GM18870 (cell line): ENCODE measurements around the gene HOXA11.

ENCODE experiments used
- ATAC-seq: cut with Tn5 transposase; IDR thresholded peaks from one replicate; pipeline ENCODE4 v1.9.1; 2021; ENCODE audit warnings: moderate library complexity; ENCODE audit not compliant: unreplicated experiment

The HOXA11 gene

DNA sequence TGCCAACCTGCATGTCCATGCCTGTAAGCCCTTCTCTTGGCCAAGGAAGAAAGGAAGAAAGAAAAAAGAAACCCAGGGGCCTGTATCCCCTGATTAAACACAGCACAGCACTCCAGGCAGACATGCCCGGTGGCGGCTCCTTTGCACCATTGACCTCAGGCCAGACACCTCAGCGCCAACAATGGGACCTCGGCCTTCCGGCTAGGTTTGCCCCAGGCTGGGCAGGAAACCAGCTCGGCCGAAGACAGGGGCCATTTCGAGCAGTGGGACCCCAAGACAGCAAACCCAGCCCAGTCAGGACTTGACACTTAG lies 13.8 kb downstream of the HOXA11 start:
- no peak for ATAC-seq

DNA sequence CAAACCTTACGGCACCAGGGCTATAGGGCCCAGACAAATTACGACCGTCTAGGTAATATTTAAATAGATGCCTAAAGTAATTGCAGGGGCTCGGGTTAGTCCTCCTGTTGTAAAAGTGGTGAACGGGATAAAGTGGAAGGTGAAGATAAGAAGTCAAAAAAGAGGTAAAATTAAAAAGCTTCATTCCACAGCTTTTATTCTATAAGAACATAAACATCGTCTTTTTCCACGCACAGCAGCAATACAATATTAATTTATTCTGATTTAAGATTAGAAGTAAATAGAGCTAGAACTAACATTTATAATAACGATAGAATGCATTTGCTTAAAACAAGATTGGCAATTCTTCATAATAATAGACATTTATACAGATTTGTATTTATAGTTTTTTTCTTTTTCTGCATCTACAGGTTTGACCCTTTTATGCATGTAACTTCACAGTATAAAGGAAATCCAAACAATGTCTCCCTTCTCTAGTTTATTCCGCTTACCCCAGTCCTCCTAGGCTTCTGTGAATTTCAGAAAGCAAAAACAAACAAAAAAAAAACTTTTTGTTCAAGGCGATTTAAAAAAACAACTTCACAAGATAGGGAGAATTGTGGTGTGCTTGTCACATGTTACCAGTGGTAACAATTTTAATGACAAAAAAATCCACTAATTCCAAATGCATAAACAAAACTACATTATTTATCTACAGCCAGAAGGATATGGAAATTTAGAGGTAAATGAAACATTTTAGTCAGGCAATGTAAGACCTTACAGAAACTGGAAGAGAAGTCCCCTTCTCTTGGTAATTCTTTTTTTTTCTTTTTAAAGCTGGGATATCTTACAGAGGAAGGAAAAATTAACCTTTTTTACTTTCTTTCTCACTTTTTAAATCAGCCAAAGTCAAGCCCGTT lies 14.4 kb downstream of the HOXA11 start:
- ATAC-seq: no peak

DNA sequence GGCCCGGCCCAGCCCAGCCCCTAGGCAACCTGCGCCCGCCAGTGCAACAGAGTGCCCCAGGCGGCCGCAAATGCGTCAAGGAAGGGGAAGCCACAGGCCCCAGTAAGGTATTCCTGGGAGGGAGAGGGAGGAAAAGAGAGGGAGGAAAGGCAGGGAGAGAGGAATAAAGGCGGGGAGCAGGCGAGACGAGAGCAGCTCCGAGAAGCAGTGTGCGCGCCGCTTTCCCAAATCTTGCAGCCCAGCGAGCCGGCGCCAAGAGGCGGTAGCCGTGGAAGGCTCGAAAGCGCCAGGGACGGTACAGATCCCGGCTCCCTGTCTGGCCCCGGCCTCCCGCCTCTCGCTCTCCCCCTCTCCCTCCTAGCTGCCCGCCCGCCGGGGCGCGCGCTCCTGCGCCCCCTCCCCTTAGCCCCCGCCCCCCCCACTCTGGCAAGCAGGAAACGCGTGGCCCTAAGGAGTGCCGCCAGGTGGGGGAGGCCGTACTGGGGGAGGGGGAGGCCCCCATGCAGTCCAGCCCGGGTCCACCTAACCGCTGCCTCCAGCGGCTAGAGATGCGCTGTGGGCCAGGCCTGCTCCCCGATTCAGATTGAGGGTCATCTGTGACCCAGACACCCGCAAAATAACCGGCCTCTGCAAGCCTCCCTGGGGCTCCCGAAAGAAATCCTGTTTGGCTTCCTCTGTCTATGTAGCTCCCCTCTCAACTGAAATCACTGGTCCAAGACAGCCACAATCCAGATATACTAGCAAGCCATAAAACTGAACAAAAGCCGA lies 15.2 kb downstream of the HOXA11 start:
- ATAC-seq: no peak

DNA sequence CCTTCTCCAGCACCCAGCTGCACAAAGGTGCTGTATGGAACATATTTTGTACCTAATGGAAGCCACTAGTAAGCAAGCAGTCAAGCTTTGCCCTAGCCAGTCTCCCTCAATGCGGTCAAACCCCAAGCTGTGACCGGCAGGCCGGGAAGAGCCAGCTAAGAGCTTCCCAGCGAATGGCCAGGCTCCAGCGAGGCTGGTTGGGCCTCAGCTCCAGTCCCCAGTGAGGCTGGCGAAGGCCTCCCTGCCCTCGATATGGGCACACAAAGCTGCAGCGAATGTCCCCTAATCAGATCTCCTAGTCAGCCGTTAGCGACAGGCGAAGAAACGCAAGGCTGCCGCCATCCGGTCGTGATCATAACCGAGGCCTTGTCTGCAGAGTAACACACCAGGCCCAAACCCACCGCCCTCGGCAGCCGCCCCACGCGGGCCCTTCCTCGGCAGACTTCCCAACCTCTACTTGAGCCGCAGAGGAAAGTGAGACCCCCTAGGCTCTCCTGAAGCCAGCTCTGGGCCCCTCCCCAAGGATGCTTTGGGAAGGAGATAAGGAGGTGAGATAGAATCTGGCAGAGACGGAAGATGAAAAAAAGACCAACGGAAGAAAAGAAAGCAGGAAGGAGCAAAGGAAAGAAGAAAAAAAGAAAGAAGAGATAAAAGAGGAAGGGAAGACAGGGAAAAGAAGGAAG lies 16.6 kb downstream of the HOXA11 start:
- ATAC-seq: no peak

DNA sequence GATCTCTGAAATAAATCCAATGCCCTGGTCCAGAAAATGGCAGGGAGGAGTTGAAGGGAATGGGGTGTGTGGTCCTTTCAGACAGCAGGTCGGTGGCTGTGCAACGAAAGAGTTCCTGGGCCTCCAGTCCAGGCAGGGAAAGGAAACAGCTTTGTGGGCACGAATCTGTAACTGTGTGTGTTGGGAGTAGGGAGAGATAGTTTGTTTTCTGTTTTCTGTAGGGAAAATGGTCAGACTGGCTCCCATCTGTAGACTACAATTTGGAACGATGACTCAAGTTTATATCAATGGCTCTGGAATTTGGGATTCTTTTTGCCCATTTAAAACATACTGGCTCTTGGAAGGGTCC lies 17.1 kb downstream of the HOXA11 start:
- ATAC-seq: no peak

DNA sequence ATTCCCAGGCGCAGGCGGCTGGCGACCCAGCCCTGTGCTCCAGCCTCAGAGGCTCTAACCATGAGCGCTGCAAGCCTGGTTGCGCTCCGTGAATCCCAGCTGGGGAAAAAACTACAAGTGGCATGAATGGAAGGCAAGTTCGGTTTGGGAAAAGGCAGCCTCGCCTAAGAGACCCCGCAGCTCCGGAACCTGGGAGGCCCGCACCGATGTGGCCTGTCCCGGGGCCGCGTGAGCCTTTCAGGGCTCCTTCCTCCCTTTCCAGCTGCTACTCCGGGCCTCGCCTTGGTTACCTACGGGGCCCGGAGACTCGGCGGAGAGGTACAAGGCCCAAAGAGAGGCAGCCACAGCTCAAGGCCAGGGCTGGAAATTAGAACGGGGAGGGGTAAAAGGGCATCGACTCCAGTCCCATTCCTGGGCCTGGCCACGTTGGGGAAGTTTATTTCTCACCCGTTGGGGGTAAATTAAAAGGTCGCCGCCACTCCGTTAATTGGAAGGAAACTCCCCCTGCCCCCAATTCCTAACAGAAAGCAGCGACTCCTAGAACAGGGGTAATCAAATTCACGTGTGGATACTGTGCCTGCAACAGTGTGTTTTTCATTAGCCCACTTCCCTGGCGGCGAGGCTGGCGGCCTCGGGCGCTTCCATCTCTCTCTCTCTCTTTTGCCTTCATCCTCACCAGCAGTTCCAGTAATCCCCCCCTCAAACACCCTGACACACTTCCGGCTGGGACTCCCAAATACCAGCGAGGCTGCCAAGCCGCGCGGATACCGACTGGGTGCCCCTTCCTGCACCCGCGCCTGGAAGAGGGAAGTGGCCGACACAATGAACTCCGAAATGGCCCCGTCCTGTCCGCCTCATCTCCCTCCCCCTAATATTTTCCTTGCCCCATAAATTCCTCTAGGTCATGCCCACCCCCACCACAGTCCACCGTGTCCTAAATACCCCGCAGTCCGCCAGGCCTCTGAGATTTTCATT lies 18.2 kb downstream of the HOXA11 start:
- no peak for ATAC-seq

DNA sequence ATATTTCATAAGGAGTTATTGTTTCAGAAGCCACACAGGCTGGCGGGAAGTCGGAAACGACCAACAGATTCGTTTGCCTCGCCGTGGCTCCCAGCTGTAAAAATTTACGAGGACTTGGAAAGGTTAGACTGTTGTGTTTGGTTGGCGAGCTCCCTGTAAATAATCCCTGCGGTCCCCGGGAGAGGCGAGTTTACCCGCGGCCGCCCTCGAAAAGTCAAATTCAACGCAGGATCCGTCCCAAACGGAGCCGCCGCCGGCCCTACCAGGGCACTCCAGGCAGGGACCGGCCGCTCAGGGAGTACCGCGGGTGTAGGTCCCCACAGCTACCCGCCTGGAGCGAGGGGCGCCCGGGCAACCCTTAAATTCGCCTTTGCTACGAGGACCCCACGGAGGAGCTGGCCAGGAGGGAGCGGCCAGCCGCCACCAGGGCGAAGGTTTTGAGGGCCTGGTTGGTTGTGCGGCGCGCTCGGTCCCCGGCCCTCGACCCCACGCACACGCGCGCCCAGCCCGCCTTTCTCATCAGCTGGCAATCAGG lies 19.0 kb downstream of the HOXA11 start:
- no peak for ATAC-seq

DNA sequence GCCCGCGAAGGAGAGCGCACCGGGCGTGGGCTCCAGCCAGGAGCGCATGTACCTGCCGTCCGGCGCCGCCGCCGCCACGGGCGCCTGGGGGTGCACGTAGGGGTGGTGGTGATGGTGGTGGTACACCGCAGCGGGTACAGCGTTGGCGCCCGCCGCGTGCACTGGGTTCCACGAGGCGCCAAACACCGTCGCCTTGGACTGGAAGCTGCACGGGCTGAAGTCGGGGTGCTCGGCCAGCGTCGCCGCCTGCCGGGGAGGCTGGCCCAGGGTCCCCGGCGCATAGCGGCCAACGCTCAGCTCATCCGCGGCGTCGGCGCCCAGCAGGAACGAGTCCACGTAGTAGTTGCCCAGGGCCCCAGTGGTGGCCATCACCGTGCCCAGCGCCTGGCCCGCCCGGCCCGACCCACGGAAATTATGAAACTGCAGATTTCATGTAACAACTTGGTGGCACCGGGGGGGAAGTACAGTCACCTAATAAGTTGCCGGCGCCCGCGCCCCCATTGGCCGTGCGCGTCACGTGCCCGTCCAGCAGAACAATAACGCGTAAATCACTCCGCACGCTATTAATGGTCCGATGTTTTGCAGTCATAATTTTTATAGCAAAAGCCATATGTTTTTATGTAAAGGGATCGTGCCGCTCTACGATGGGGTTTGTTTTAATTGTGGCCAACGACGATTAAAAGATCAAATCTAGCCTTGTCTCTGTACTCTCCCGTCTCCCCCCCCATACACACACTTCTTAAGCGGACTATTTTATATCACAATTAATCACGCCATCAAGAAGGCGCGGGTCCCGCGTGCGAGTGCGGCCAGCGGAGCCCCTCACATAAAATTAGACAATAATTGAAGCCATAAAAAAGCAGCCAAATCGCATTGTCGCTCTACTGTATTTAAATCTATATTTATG lies 19.7 kb downstream of the HOXA11 start, which contains the start of gene HOXA9:
TSS of gene HOXA9 (minus strand) at position 449 of the 907 bp plus-strand sequence. CDS start at position 369, 80 bp downstream.
- ATAC-seq: no peak

DNA sequence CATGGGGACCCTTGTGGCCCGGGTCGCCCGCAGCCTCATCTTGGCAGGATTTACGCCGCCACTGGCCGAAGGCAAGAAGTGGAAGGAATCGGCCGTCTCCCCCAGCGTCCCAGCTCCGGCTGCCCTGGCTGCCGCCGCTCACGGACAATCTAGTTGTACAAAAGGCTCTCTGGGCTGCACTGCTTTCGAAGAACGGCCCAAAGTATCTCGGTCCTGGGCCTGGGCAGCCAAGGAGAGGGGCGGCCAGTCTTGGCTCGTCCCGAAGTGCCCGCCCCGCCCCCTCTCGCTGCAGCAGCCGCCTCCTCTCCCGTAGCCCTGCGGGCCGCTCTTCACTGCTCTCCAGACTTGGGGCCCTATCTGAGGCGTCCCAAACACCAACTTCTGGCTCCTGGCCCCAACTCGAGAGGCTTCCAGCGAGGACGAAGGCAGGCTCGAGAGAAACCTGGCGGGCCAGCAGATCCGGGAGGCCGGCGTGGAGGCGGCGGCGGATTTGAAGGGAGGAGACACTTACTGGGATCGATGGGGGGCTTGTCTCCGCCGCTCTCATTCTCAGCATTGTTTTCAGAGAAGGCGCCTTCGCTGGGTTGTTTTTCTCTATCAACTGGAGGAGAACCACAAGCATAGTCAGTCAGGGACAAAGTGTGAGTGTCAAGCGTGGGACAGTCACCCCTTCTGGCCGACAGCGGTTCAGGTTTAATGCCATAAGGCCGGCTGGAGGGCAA lies 20.5 kb downstream of the HOXA11 start:
- ATAC-seq: no peak

DNA sequence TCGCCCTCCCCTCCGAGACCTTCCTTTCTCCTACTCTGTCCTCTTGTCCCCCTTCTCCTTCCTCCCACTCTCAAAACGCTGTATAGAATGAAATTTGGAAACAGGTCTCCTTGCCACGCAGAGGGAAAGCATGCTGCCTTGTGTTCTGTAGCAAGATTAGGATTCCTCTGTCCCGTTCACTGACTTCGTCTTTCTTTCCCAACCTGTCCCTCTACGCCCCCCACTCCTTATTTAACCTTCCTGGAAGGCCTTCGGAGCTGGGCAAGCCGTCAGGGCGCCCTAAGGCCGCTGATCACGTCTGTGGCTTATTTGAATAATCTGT lies 21.0 kb downstream of the HOXA11 start:
- no peak for ATAC-seq

DNA sequence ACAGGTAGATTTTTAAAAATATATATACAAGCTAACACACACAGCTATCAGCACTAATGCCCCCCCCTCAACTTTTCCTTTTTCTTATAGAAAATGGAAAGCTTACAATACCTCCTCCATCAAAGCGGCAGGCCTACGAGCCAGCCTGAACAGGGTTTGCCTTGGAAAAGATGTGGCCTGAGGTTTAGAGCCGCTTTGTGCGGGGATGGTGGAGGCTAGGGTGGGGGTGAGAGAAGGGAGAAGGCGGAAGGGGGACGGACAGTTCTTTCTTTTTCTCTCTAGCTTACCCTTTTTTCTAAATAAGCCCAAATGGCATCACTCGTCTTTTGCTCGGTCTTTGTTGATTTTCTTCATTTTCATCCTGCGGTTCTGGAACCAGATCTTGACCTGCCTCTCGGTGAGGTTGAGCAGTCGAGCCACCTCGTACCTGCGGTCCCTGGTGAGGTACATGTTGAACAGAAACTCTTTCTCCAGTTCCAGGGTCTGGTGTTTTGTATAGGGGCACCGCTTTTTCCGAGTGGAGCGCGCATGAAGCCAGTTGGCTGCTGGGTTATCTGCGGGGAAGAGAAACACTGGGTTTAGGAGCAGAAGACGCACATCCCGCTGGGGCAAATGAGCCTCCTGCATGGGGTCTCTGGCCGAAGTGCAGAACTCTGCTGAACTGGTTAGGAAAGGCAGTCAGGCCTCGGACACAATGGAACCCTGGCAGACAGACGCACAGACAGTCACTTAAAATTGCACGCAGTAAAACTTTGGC lies 21.6 kb downstream of the HOXA11 start:
- no peak for ATAC-seq

DNA sequence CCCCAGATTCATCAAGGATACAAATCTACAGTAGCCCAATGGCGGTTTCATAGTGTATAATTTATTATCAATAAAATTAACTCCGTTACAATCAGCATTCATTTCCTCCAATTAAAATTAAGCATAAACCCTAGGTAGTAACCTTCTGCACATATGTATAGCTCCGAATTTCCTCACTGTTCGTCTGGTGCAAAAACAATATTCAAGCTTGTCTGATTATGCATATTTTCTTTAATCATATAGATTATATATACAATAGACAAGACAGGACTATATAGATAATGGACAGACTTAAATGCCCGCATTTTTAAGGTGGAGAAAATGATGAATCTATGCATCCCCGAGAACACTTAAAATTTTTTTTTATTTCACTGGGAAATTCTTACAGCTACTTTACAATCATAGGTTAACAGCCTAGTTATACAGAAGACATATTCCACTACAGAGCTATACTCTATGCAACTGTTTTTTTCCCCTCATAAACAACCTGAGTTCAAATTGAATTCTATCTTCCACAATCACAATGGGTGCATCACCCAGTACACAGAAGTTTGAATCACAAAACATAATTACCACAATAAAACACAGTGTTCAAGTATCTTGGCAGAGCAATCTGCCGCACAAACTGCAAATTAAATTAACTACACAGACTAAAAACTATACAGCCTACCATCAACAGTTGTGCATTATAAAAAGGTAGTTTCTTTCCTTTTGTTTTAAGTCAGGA lies 22.3 kb downstream of the HOXA11 start:
- no peak for ATAC-seq

DNA sequence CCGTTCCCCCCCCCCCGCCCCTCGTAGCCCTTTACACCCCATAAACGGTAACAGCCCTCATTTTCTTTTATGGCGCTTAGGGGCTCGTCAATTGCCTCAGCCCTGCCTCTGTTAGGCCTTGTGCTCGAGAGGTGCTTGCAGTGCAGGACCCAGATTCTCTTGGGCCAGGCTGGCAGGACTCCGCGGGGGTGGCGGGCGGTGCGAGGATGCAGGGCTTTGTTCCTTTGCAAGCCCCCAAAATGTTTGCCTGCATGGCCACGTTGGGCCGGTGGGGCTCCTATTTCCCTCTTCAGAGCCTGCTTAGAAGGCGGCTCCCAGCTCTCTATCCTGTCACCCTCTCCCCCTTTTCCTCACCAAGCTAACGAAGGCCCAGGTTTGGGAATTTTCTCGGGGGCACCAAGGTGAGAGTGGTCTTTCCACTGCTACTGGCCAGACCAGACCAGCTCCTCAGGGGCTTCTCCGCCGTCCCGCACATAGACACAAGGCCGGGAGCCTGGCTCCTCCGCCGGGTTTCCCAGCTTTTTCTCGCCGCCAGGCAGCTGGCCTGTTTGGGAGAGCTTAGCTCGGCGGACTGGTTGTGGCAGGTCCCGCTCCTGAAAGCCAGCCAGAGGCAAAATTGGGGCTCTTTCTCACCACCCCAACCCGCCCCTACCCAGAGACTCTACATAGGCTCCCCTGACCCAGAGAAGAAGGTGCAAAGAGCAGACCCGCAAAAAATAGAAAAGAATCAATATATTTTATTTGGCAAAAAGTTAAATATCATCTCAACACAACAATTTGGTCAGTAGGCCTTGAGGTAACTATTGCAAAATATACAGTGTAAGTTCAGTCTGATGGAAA lies 23.1 kb downstream of the HOXA11 start:
- no peak for ATAC-seq

DNA sequence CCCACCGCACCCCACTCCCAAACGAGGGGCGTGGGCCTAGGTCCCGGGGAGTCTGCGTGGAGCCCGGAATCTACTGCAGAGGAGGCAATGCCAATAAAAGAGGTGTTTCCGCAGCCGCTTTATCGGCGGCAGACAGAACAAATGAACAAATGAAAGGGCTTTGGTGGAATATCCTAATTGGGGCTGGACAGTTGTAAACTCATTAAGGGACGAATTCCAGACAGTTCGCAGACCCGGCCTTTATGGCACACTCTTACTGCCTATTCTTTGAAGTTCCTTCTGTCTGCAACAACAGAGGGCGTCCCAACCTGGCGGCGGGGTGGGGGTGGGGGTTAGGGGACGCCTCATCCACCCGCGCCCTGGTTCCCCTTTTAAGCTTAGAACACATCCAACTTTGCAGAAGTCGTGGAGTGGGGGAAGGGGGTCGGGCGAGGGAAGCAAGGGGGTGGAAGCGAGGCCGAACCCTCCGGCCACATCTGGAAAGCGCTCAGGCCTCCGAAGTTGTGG lies 23.8 kb downstream of the HOXA11 start:
- no peak for ATAC-seq

DNA sequence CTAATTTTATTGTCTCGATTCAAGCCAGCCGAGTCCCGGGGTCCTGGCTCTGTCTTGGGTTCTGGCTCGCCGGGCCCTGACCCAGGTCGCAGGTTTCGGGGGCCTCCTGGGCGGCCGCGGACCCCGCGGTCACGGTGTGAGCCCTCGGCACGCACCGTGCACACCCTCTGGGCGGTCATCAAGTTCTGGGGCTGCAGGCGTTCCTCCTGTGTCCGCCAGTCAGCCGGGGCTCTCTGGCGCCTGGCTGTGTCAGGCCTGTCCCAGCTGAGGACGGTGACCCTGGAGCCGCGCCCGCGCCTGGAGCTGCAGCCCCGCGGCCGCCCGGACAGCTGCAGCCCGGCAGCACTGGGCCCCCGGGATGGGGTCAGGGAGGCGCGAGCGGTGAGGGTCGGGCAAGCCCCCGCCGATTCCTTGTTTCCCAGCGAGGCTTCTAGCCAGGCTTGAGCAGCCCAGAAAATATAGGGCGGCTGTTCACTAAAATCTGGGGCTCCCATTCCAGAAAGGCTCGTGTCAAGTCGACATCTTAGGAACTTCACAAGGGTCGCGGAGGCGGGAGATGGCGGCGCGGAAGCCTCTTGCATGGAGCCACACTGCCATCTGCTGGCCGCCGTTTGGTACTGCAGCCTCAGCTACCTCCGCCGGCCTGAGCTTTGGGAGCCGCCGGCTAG lies 24.4 kb downstream of the HOXA11 start:
- ATAC-seq: peak; percentile 55

DNA sequence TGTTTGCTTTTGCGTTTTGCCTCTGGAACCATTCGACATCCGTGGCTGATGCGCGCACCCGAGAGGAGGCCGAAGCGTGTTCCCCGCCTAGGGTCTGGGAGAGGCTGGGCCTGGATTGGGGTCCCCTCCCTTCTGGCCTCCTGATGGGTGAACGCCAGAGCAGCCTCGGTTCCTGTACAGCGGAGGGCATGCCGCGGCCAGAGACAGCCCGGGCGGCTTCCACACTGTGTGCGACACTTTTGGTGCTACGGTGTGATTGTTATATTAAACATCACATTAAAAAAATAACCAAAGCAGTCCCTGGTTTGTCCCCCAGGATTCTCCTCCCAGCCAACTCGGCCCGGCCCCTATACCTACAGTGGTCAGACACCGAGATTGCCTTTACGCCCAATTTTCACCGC lies 24.9 kb downstream of the HOXA11 start:
- ATAC-seq: no peak
